ENCODE results near the gene NPTX2. TPM values are rescaled to one million over a fixed set of nuclear protein-coding genes. Genes with fewer than 3 reads are reported as not detected.

NPTX2 gene
- total and polyA plus RNA-seq, 2 of the 8 experiments (the other 6 are each of a cell fraction or from before 2014, with no cell fraction given) = 18.4 to 19.2 TPM

DNA sequence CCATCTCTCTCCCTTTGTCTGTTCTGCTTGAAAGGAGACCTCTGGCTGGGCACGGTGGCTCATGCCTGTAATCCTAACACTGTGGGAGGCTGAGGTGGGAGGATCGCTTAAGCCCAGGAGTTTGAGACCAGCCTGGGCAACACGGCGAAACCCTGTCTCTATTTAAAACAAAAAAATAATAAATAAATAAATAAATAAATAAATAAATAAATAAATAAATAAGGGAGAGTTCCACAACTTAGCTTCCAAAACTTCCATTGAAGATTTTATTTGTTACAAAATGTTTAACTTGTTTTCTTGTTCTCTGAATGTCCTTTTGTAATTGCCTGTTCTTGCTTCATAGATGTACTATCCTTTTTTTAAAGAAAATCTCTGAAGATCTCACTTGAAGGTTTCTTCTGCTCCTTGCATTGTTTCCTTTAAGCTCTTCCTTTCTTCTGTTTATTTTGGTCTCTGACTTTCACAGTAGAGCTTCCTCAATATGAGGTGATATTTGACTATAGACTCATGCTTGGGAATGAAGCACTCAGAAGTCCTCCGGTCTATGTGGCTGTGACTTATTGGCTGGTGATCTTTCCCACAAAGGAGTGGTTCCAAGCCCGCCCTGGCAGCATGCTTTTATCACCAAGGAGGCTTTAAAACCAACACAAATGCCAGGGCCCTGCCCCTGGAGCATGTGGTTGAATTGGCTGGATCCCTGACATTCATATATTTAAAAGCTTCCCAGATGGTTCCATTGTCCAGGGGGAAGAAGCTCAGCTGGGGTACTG lies 18.1 kb upstream of the NPTX2 start:
- Histone ChIP-seq H4K5ac (ENCODE audit: insufficient read length, low read depth, low read length) (no peak overlapping the region), H3K4ac (replicated peaks; ENCODE audit: insufficient read length, low read depth, low read length) (no peak overlapping the region), H3K23me2 (ENCODE audit: low read depth, low read length) (no peaks in the 10 kb centered on the region; the same call in 1 of the 2 replicates), H2BK15ac (ENCODE audit: low read length) (no peak overlapping the region), H3K14ac (ENCODE audit: insufficient read length) (no peak overlapping the region), H3K18ac (ENCODE audit: extremely low read depth, low read length) (no peak overlapping the region), H3K23ac (ENCODE audit: insufficient read length) (no peak overlapping the region), H2BK12ac (ENCODE audit: low read depth, low read length) (no peak overlapping the region), H3K27me3 (replicated peaks in 1 of 4; ENCODE audit: control insufficient read depth in 3 of 4, extremely low read depth in 1 of 4, insufficient read depth in 3 of 4, low read length in 3 of 4) (no peaks in the 10 kb centered on the region), H2BK120ac (replicated peaks; ENCODE audit: low read depth, low read length) (no peak overlapping the region), H2AFZ (ENCODE audit: low read length) (no peak overlapping the region), H2BK20ac (ENCODE audit: low read length) (no peak overlapping the region), H3K9me3 (ENCODE audit: insufficient read depth in 2 of 2, low read depth in 1 of 2, low read length in 1 of 2) (no peaks in the 10 kb centered on the region), H3K27ac (ENCODE audit: low read depth, low read length) (no peak overlapping the region), H2AK5ac (ENCODE audit: low read depth, low read length) (no peak overlapping the region), H3K4me3 (ENCODE audit: extremely low read depth in 1 of 4, insufficient read depth in 2 of 4, low read depth in 3 of 4, low read length in 4 of 4) (no peak overlapping the region), H4K20me1 (replicated peaks in 1 of 2; ENCODE audit: control insufficient read depth in 1 of 2, insufficient read depth in 2 of 2, low read length in 2 of 2) (no peaks in the 10 kb centered on the region), H2BK5ac (ENCODE audit: low read depth, low read length) (no peak overlapping the region), H3K56ac (replicated peaks; ENCODE audit: insufficient read length, low read depth, low read length) (no peak overlapping the region), H3K4me1 (replicated peaks in 1 of 4; ENCODE audit: control insufficient read depth in 3 of 4, insufficient read depth in 4 of 4, low read length in 3 of 4) (no peaks in the 10 kb centered on the region), H4K91ac (replicated peaks; ENCODE audit: insufficient read length, low read length) (no peak overlapping the region), H4K8ac (ENCODE audit: extremely low read depth, insufficient read depth, low read length) (no peak overlapping the region), H3K79me1 (ENCODE audit: low read depth, low read length) (no peaks in the 10 kb centered on the region), H3K36me3 (ENCODE audit: control insufficient read depth in 2 of 4, insufficient read depth in 4 of 4, low read length in 3 of 4) (no peaks in the 10 kb centered on the region), H3K9ac (replicated peaks in 1 of 4; ENCODE audit: extremely low read depth in 1 of 4, low read depth in 3 of 4, low read length in 3 of 4) (no peak overlapping the region), H3K4me2 (ENCODE audit: insufficient read depth in 1 of 2, low read depth in 2 of 2, low read length in 2 of 2) (no peak overlapping the region), H3K79me2 (ENCODE audit: control insufficient read depth in 1 of 2, insufficient read depth in 2 of 2, low read length in 2 of 2) (no peaks in the 10 kb centered on the region)
- DNase-seq (ENCODE audit: low read depth in 1 of 2, low spot score in 2 of 2) (no peak), FAIRE-seq (no peak)
- POLR2A ChIA-PET (ENCODE audit: partially characterized antibody) = interaction anchor here (1.2 kb wide), 1 partner anchor 18 kb away, joined by 4 read pairs; the partner anchor contains the start of gene NPTX2
- CTCF ChIA-PET (ENCODE audit: partially characterized antibody) = no interaction called here
- WGBS, 2 experiments (ENCODE audit: extremely low coverage in 1 of 2, insufficient coverage in 1 of 2, insufficient read length in 1 of 2, insufficient replicate concordance in 2 of 2, low coverage in 1 of 2, low lambda C conversion rate in 2 of 2, missing lambda C conversion rate in 1 of 2) = 71% methylated on average over 6 of the region's 6 CpGs; no CpG with 5 or more reads in 1 of the 2 experiments
- TF ChIP-seq, protein P1, sequence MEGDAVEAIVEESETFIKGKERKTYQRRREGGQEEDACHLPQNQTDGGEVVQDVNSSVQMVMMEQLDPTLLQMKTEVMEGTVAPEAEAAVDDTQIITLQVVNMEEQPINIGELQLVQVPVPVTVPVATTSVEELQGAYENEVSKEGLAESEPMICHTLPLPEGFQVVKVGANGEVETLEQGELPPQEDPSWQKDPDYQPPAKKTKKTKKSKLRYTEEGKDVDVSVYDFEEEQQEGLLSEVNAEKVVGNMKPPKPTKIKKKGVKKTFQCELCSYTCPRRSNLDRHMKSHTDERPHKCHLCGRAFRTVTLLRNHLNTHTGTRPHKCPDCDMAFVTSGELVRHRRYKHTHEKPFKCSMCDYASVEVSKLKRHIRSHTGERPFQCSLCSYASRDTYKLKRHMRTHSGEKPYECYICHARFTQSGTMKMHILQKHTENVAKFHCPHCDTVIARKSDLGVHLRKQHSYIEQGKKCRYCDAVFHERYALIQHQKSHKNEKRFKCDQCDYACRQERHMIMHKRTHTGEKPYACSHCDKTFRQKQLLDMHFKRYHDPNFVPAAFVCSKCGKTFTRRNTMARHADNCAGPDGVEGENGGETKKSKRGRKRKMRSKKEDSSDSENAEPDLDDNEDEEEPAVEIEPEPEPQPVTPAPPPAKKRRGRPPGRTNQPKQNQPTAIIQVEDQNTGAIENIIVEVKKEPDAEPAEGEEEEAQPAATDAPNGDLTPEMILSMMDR (IDR thresholded peaks at IDR 0.05; ENCODE audit: control extremely low read depth in 1 of 3, insufficient read depth in 1 of 3, low read depth in 1 of 3, low read length in 3 of 3) = no peak
- TF ChIP-seq CHD1 (IDR thresholded peaks at IDR 0.05; ENCODE audit: low read depth, low read length) (no peak), JUND (IDR thresholded peaks at IDR 0.05; ENCODE audit: low read length) (no peak), TAF1 (IDR thresholded peaks at IDR 0.05; ENCODE audit: low read depth, low read length) (no peak), SIRT6 (IDR thresholded peaks at IDR 0.05; ENCODE audit: low read length) (no peak), TEAD4 (IDR thresholded peaks at IDR 0.05; ENCODE audit: low read depth, low read length) (no peak), SIN3A (conservative IDR thresholded peaks at IDR 0.05 in 1 of 2, IDR thresholded peaks at IDR 0.05 in 1 of 2; ENCODE audit: low read depth in 1 of 2, low read length in 2 of 2) (no peak), KDM5A (IDR thresholded peaks at IDR 0.05; ENCODE audit: low read length) (no peak), SAP30 (IDR thresholded peaks at IDR 0.05; ENCODE audit: insufficient read depth, insufficient replicate concordance, low read length) (no peak), HDAC2 (IDR thresholded peaks at IDR 0.05; ENCODE audit: borderline replicate concordance in 1 of 2, low read depth in 2 of 2, low read length in 2 of 2) (no peak)
